Measurements from ENCODE around the gene IRF2BPL. TPM values are rescaled to one million over a fixed set of nuclear protein-coding genes. Genes with fewer than 3 reads are reported as not detected.

IRF2BPL gene
- total RNA-seq (2022; extraction: Qiagen RNA extraction): 12.4 to 18.4 TPM (median 16.5 TPM) in 5 replicates

GRCh38 chr14:77028384-77029231 lies at the start of gene IRF2BPL:
Gene IRF2BPL, minus strand, starts transcription at chr14:77028708. Its CDS starts 916 bp downstream, at chr14:77027792.

Other genes starting within 250 kb of the IRF2BPL start
- 6.2 to 8.7 TPM (median 8.0 TPM) in 5 replicates for gene ANGEL1, start 215.8 kb downstream of the IRF2BPL start, total RNA-seq (2022; extraction: Qiagen RNA extraction)
- gene LRRC74A, start 202.3 kb downstream of the IRF2BPL start, total RNA-seq (2022; extraction: Qiagen RNA extraction): not detected in 5 replicates
- 6.5 to 9.7 TPM (median 7.1 TPM) in 5 replicates for gene CIPC, start 69.5 kb upstream of the IRF2BPL start, total RNA-seq (2022; extraction: Qiagen RNA extraction)
- gene ZDHHC22, start 113.1 kb upstream of the IRF2BPL start, total RNA-seq (2022; extraction: Qiagen RNA extraction): 0.18 to 0.37 TPM (median 0.23 TPM) in 5 replicates
- 4.8 to 6.0 TPM (median 5.4 TPM) in 5 replicates for gene TMEM63C, start 153.1 kb upstream of the IRF2BPL start, total RNA-seq (2022; extraction: Qiagen RNA extraction)
- not detected in 5 replicates for gene NGB, start 242.5 kb upstream of the IRF2BPL start, total RNA-seq (2022; extraction: Qiagen RNA extraction)

Measured in A549 treated with Hydrocortisone at 1 μM for 4 hours (cell line).